Smooth muscle cell (in vitro differentiated cells): ENCODE results near the gene IPO8. TPM values are rescaled to one million over a fixed set of nuclear protein-coding genes. Genes with fewer than 3 reads are reported as not detected.

ENCODE experiments used
- DNase-seq: peaks from one replicate; lab custom pipeline; 2025; ENCODE audit not compliant: unreplicated experiment; lab: John Stamatoyannopoulos, UW
- H2AFZ ChIP-seq: fragments of 200-600 bp; sonication (generic); 2 replicates; pipeline ENCODE4 v1.6.0; 2016; ENCODE audit warnings: antibody characterized with exemption, low read depth, mild to moderate bottlenecking
- H3F3A ChIP-seq: fragments of 200-600 bp; sonication (generic); 2 replicates; pipeline ENCODE4 v1.6.0; 2017; ENCODE audit warnings: antibody characterized with exemption, low read depth
- H3K27ac ChIP-seq: fragments of 200-600 bp; sonication (generic); 2 replicates; pipeline ENCODE4 v1.5.1; 2016; ENCODE audit warnings: low read depth, mild to moderate bottlenecking
- H3K27me3 ChIP-seq: fragments of 200-600 bp; sonication (generic); 2 replicates; pipeline ENCODE4 v1.6.1; 2016; ENCODE audit warnings: low read depth, mild to moderate bottlenecking
- H3K36me3 ChIP-seq: fragments of 200-600 bp; sonication (generic); 2 replicates; pipeline ENCODE4 v1.5.1; 2016; ENCODE audit warnings: low read depth
- H3K4me1 ChIP-seq: fragments of 200-600 bp; sonication (generic); 2 replicates; pipeline ENCODE4 v1.5.1; 2016; ENCODE audit warnings: low read depth
- H3K4me2 ChIP-seq: fragments of 200-600 bp; sonication (generic); 2 replicates; pipeline ENCODE4 v1.6.0; 2016; ENCODE audit warnings: mild to moderate bottlenecking
- H3K4me3 ChIP-seq: fragments of 200-600 bp; sonication (generic); 2 replicates; pipeline ENCODE4 v1.5.1; 2016; ENCODE audit warnings: mild to moderate bottlenecking
- H3K79me2 ChIP-seq: fragments of 200-600 bp; sonication (generic); 2 replicates; pipeline ENCODE4 v1.6.0; 2016; ENCODE audit warnings: low read depth, mild to moderate bottlenecking
- H3K9ac ChIP-seq: fragments of 200-600 bp; sonication (generic); 2 replicates; pipeline ENCODE4 v1.6.0; 2016; ENCODE audit warnings: low read depth
- H3K9me3 ChIP-seq: fragments of 200-600 bp; sonication (generic); replicated peaks from 2 replicates; pipeline ENCODE4 v1.5.1; 2016; ENCODE audit warnings: low read depth
- H4K20me1 ChIP-seq: fragments of 200-600 bp; sonication (generic); 2 replicates; pipeline ENCODE4 v1.6.0; 2016; ENCODE audit warnings: low read depth
- WGBS: methylation state at CpG from one replicate; pipeline ENCODE4 v1.1.7; 2016; ENCODE audit warnings: low lambda C conversion rate; 5-methylcytosine and 5-hydroxymethylcytosine counted together
- polyA plus RNA-seq: library from polyadenylated mRNA; unstranded; fragments of >200 nt; fragmentation: Nextera tagmentation; extraction: Ambion mirVana; gene quantifications from 2 replicates; pipeline ENCODE4 v1.2.1, GENCODE V29; 2016
- total RNA-seq: library from RNA; depleted of rRNA; stranded (reverse); fragments of >200 nt; gene quantifications from 2 replicates; pipeline ENCODE4 v1.2.3, GENCODE V29; 2014
- TF ChIP-seq, protein P1 (sequence below): fragments of 200-600 bp; sonication (generic); IDR thresholded peaks from 2 replicates; pipeline ENCODE4 v1.5.1; 2017; ENCODE audit warnings: borderline replicate concordance, mild to moderate bottlenecking, antibody characterized with exemption; ENCODE audit not compliant: insufficient read depth, poor library complexity, severe bottlenecking

The IPO8 gene
- total and polyA plus RNA-seq, 2 experiments from 2014 or later, result 5.0 to 24.0 TPM

GRCh38 chr12:30725739-30726138 is 30.1 kb upstream of the IPO8 start:
- WGBS, result 14% methylated on average over 1 of the region's 1 CpG
- Histone ChIP-seq H3K79me2 (no peaks in the 10 kb centered on the region), H3K36me3 (peaks cover 26% of the 10 kb centered on the region), H3F3A (no peaks in the 10 kb centered on the region), H3K9me3 (no peaks in the 10 kb centered on the region), H3K27me3 (no peaks in the 10 kb centered on the region), H3K4me1 (no peaks in the 10 kb centered on the region), H4K20me1 (no peaks in the 10 kb centered on the region), H3K27ac (peak overlapping the region; percentile 20), H3K4me3 (no peak overlapping the region), H2AFZ (no peak overlapping the region), H3K4me2 (peak overlapping the region; percentile 9), H3K9ac (no peak overlapping the region)
- TF ChIP-seq, protein P1, sequence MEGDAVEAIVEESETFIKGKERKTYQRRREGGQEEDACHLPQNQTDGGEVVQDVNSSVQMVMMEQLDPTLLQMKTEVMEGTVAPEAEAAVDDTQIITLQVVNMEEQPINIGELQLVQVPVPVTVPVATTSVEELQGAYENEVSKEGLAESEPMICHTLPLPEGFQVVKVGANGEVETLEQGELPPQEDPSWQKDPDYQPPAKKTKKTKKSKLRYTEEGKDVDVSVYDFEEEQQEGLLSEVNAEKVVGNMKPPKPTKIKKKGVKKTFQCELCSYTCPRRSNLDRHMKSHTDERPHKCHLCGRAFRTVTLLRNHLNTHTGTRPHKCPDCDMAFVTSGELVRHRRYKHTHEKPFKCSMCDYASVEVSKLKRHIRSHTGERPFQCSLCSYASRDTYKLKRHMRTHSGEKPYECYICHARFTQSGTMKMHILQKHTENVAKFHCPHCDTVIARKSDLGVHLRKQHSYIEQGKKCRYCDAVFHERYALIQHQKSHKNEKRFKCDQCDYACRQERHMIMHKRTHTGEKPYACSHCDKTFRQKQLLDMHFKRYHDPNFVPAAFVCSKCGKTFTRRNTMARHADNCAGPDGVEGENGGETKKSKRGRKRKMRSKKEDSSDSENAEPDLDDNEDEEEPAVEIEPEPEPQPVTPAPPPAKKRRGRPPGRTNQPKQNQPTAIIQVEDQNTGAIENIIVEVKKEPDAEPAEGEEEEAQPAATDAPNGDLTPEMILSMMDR, result no peak
- no peak for DNase-seq

GRCh38 chr12:30719060-30719459 is 23.4 kb upstream of the IPO8 start:
- no peaks in the 10 kb centered on the region for H4K20me1 ChIP-seq
- no peak overlapping the region for H2AFZ ChIP-seq
- TF ChIP-seq, protein P1, result no peak
- H3K9ac ChIP-seq, result no peak overlapping the region
- H3K27ac ChIP-seq, result peak overlapping the region; percentile 60
- no peaks in the 10 kb centered on the region for H3K9me3 ChIP-seq
- H3F3A ChIP-seq, result no peaks in the 10 kb centered on the region
- 9% methylated on average over 1 of the region's 1 CpG for WGBS
- H3K36me3 ChIP-seq, result peaks cover 42% of the 10 kb centered on the region
- H3K4me3 ChIP-seq, result no peak overlapping the region
- H3K79me2 ChIP-seq, result no peaks in the 10 kb centered on the region
- peak overlapping the region; percentile 51 for H3K4me2 ChIP-seq
- H3K4me1 ChIP-seq, result peaks cover 4% of the 10 kb centered on the region
- DNase-seq, result no peak
- H3K27me3 ChIP-seq, result no peaks in the 10 kb centered on the region

DNA sequence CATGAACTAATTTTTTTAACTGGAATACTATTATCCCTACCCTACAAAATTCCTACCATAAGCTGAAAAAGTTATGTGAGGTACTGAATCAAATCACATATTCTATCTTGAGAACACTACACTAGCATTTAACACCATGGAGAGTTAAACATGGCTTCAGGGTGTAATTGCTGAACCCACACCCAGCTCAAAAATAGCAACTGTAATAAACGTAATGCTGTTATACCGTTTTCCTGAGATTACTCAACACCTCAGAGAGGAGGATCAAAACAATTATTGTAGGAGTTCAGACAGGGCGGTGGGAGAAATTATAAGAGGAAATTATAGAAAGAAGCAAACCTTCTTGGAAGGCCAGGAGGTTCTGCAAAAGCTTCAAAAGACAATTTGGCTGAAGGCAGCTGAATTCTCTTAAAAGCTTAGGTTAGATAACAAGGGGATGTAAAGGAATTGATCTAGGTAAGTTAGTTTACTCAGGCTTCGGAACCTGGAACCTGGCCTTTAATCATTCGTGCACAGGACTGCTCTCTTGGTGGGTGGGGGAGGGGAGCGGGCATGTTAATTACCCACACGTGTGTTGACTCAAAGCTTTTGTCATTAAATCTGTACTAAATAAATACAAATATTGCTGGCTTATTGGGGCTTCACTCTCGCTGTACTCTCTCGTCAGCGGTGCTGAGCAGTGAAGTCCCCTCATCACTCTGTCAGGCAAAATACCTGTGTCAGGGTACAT is 12.1 kb upstream of the IPO8 start:
- H3F3A ChIP-seq, result no peaks in the 10 kb centered on the region
- WGBS, result 89% methylated on average over 10 of the region's 10 CpGs
- no peak overlapping the region for H3K4me2 ChIP-seq
- H3K9me3 ChIP-seq, result no peaks in the 10 kb centered on the region
- no peak overlapping the region for H2AFZ ChIP-seq
- DNase-seq, result no peak
- no peak overlapping the region for H3K4me3 ChIP-seq
- H3K27me3 ChIP-seq, result no peaks in the 10 kb centered on the region
- H3K4me1 ChIP-seq, result no peaks in the 10 kb centered on the region
- H4K20me1 ChIP-seq, result no peaks in the 10 kb centered on the region
- TF ChIP-seq, protein P1, result no peak
- H3K79me2 ChIP-seq, result no peaks in the 10 kb centered on the region
- no peak overlapping the region for H3K9ac ChIP-seq
- H3K27ac ChIP-seq, result no peak overlapping the region
- peaks cover 9% of the 10 kb centered on the region for H3K36me3 ChIP-seq

GRCh38 chr12:30706476-30706875 is 10.8 kb upstream of the IPO8 start:
- Histone ChIP-seq H3K27me3 (no peaks in the 10 kb centered on the region), H3K4me2 (no peak overlapping the region), H4K20me1 (no peaks in the 10 kb centered on the region), H3K4me1 (no peaks in the 10 kb centered on the region), H2AFZ (no peak overlapping the region), H3K9ac (no peak overlapping the region), H3K9me3 (no peaks in the 10 kb centered on the region), H3F3A (no peaks in the 10 kb centered on the region), H3K36me3 (peaks cover 9% of the 10 kb centered on the region), H3K79me2 (no peaks in the 10 kb centered on the region), H3K27ac (no peak overlapping the region), H3K4me3 (no peak overlapping the region)
- WGBS, result 65% methylated on average over 2 of the region's 2 CpGs
- TF ChIP-seq, protein P1, result no peak
- no peak for DNase-seq
